Prostate gland (tissue), 2 donors: ENCODE measurements around the gene JDP2.

ENCODE experiments used
- CTCF ChIP-seq, 4 experiments: fragments of 200-600 bp in 2 of 4; fragments of 450-650 bp in 2 of 4; sonication (generic) in 2 of 4; IDR thresholded peaks; 1 replicate in 3 of 4; 2 replicates in 1 of 4; pipeline ENCODE4 v1.5.1; 2016 to 2019; ENCODE audit warnings: antibody characterized with exemption in 4 of 4, mild to moderate bottlenecking in 2 of 4, moderate library complexity in 2 of 4
- POLR2A ChIP-seq: fragments of 450-650 bp; IDR thresholded peaks from one replicate; pipeline ENCODE4 v1.6.1; 2016; ENCODE audit warnings: antibody characterized with exemption, mild to moderate bottlenecking
- POLR2AphosphoS5 ChIP-seq: sonication (generic); formaldehyde crosslinking; IDR thresholded peaks from one replicate; pipeline ENCODE4 v1.6.1; 2017; ENCODE audit warnings: antibody characterized with exemption

- no peak for TF ChIP-seq POLR2A
- TF ChIP-seq CTCF (IDR thresholded peaks at IDR 0.05) = no peak
- no peak for TF ChIP-seq POLR2AphosphoS5
Measured at GRCh38 chr14:75411214-75411540, 16.6 kb upstream of the JDP2 start.
